ENCODE measurements around the gene JPT1. TPM values are rescaled to one million over a fixed set of nuclear protein-coding genes. Genes with fewer than 3 reads are reported as not detected.

The JPT1 gene
- total RNA-seq, 4 donors from 2014 or later: 15.1 to 23.4 (median 17.7) TPM

GRCh38 chr17:75181608-75182318 lies 27.5 kb upstream of the JPT1 start:
- H3K27me3 ChIP-seq: no peaks in the 10 kb centered on the region
- peak overlapping the region; percentile 92 to 98 (median 97) for H3K27ac ChIP-seq
- peaks cover 11 to 20% of the 10 kb centered on the region in 2 donors for H3K4me1 ChIP-seq
- no peak for TF ChIP-seq POLR2A (IDR thresholded peaks at IDR 0.05)
- no peak for TF ChIP-seq CTCF (IDR thresholded peaks at IDR 0.05)
- DNase-seq: peak in 1 of 2 donors; percentile 11
- WGBS, 2 donors: 0 to 1% methylated on average over 24 to 32 of the region's 34 CpGs
- no peaks in the 10 kb centered on the region for H3K9me3 ChIP-seq
- peaks cover 6 to 9% of the 10 kb centered on the region in 2 donors for H3K36me3 ChIP-seq
- intact Hi-C loops (cut with DNase I): loop anchor here (5.0 kb wide), 1 partner anchor 69 kb away; no protein-coding TSS in a partner anchor
- H3K4me3 ChIP-seq (replicated peaks in 1 of 3): peak overlapping the region; percentile 54 to 98 (median 95)

GRCh38 chr17:75181110-75181509 lies 26.8 kb upstream of the JPT1 start:
- 16 to 20% methylated on average over 8 of the region's 8 CpGs for WGBS, 2 donors
- peak overlapping the region in 2 of 3 donors; percentile 54 to 98 for H3K4me3 ChIP-seq (replicated peaks in 1 of 3)
- DNase-seq: no peak
- H3K27me3 ChIP-seq: no peaks in the 10 kb centered on the region
- H3K9me3 ChIP-seq: no peaks in the 10 kb centered on the region
- H3K36me3 ChIP-seq: peaks cover 9 to 11% of the 10 kb centered on the region in 2 donors
- intact Hi-C loops (cut with DNase I): loop anchor here (5.0 kb wide), 1 partner anchor 69 kb away; no protein-coding TSS in a partner anchor
- no peak overlapping the region for H3K27ac ChIP-seq
- H3K4me1 ChIP-seq: peaks cover 11 to 20% of the 10 kb centered on the region in 2 donors
- TF ChIP-seq POLR2A (IDR thresholded peaks at IDR 0.05): no peak
- TF ChIP-seq CTCF (IDR thresholded peaks at IDR 0.05): no peak

GRCh38 chr17:75178453-75178852 lies 24.1 kb upstream of the JPT1 start:
- no peaks in the 10 kb centered on the region for H3K9me3 ChIP-seq
- intact Hi-C loops (cut with DNase I): no loop called here
- peaks cover 26 to 32% of the 10 kb centered on the region in 2 donors for H3K36me3 ChIP-seq
- no peak overlapping the region for H3K4me3 ChIP-seq (replicated peaks in 1 of 3)
- peaks cover 11 to 20% of the 10 kb centered on the region in 2 donors for H3K4me1 ChIP-seq
- no peak for DNase-seq
- WGBS, 2 donors: 95 to 97% methylated on average over 6 of the region's 6 CpGs
- no peaks in the 10 kb centered on the region for H3K27me3 ChIP-seq
- TF ChIP-seq CTCF (IDR thresholded peaks at IDR 0.05) (no peak), POLR2A (IDR thresholded peaks at IDR 0.05) (no peak)
- no peak overlapping the region for H3K27ac ChIP-seq

GRCh38 chr17:75176625-75177024 lies 22.3 kb upstream of the JPT1 start:
- intact Hi-C loops (cut with DNase I): no loop called here
- H3K4me1 ChIP-seq: peaks cover 7 to 16% of the 10 kb centered on the region in 2 donors
- TF ChIP-seq CTCF (IDR thresholded peaks at IDR 0.05) (no peak), POLR2A (IDR thresholded peaks at IDR 0.05) (no peak)
- H3K9me3 ChIP-seq: no peaks in the 10 kb centered on the region
- no peak overlapping the region for H3K4me3 ChIP-seq (replicated peaks in 1 of 3)
- H3K27me3 ChIP-seq: no peaks in the 10 kb centered on the region
- no peak overlapping the region for H3K27ac ChIP-seq
- WGBS, 2 donors: 90 to 91% methylated on average over 5 of the region's 5 CpGs
- DNase-seq: no peak
- peaks cover 32 to 41% of the 10 kb centered on the region in 2 donors for H3K36me3 ChIP-seq

- DNase-seq: no peak
- Histone ChIP-seq H3K9me3 (no peaks in the 10 kb centered on the region), H3K27ac (no peak overlapping the region), H3K27me3 (no peaks in the 10 kb centered on the region), H3K4me3 (replicated peaks in 1 of 3) (no peak overlapping the region), H3K36me3 (peaks cover 36 to 41% of the 10 kb centered on the region in 2 donors), H3K4me1 (peaks cover 0 to 5% of the 10 kb centered on the region in 2 donors)
- 96% methylated on average over 11 of the region's 11 CpGs for whole genome bisulfite sequencing, 2 donors
- no peak for TF ChIP-seq POLR2A (IDR thresholded peaks at IDR 0.05)
- TF ChIP-seq CTCF (IDR thresholded peaks at IDR 0.05): no peak
- intact Hi-C loops (cut with DNase I): no loop called here
These were observed 20.7 kb upstream of the JPT1 start for GRCh38 chr17:75174996-75175395.
